H54 (cell line): ENCODE data around the gene FAM3B.
"Not testable (repeated sequence)": the region's sequence is repeated elsewhere in the genome, so short reads cannot be mapped to it uniquely, and the experiment has no call there.

ENCODE experiments used
- DNase-seq: peaks from one replicate; pipeline ENCODE4 v3.0.0; 2011; ENCODE audit warnings: low spot score, mixed read lengths; ENCODE audit not compliant: insufficient read length
- FAIRE-seq: peaks from 3 replicates; lab custom pipeline; 2011; peaks lifted over from hg19 to GRCh38; lab: Jason Lieb, UNC
- POLR2A ChIP-seq: IDR thresholded peaks from 2 replicates; pipeline ENCODE4 v1.6.1; 2011; ENCODE audit warnings: low read depth, mild to moderate bottlenecking, low read length

Gene FAM3B

GRCh38 chr21:41304068-41304720, 12.4 kb upstream of the FAM3B start:
- FAIRE-seq (no peak), DNase-seq (no peak)
- no peak for TF ChIP-seq POLR2A

GRCh38 chr21:41307219-41307618, 9.4 kb upstream of the FAM3B start:
- TF ChIP-seq POLR2A = no peak
- DNase-seq = no peak
- no peak for FAIRE-seq

GRCh38 chr21:41313285-41314164, 3.1 kb upstream of the FAM3B start:
- DNase-seq = not testable (repeated sequence)

GRCh38 chr21:41315726-41316125, 875 bp upstream of the FAM3B start:
- FAIRE-seq (no peak), DNase-seq (no peak)
- TF ChIP-seq POLR2A = no peak

More at GRCh38 chr21:41313285-41314164, 3.1 kb upstream of the FAM3B start:
- not testable (repeated sequence) for FAIRE-seq

- no peak for DNase-seq
- TF ChIP-seq POLR2A = no peak
- no peak for FAIRE-seq
Measured at GRCh38 chr21:41317063-41317392, 427 bp downstream of the FAM3B start.

- FAIRE-seq (no peak), DNase-seq (no peak)
- TF ChIP-seq POLR2A = no peak
Measured at GRCh38 chr21:41317458-41317857, 857 bp downstream of the FAM3B start.

GRCh38 chr21:41318218-41318617, 1.6 kb downstream of the FAM3B start:
- TF ChIP-seq POLR2A = no peak
- DNase-seq = no peak
- no peak for FAIRE-seq

GRCh38 chr21:41319273-41319672, 2.7 kb downstream of the FAM3B start:
- FAIRE-seq (no peak), DNase-seq (no peak)
- no peak for TF ChIP-seq POLR2A

- FAIRE-seq (no peak), DNase-seq (no peak)
- no peak for TF ChIP-seq POLR2A
Measured at GRCh38 chr21:41321211-41321907, 4.8 kb downstream of the FAM3B start.

- no peak for DNase-seq
- no peak for TF ChIP-seq POLR2A
- FAIRE-seq = no peak
Measured at GRCh38 chr21:41321908-41322495, 5.4 kb downstream of the FAM3B start.

GRCh38 chr21:41322496-41323382, 6.1 kb downstream of the FAM3B start:
- no peak for TF ChIP-seq POLR2A
- FAIRE-seq (no peak), DNase-seq (no peak)

GRCh38 chr21:41325138-41325912, 8.7 kb downstream of the FAM3B start:
- FAIRE-seq (no peak), DNase-seq (no peak)
- TF ChIP-seq POLR2A = no peak
